ENCODE results near the gene APIP. TPM values are rescaled to one million over a fixed set of nuclear protein-coding genes. Genes with fewer than 3 reads are reported as not detected.

The APIP gene
- total and polyA plus RNA-seq, 2 donors from 2014 or later: 26.5 to 53.6 TPM

DNA sequence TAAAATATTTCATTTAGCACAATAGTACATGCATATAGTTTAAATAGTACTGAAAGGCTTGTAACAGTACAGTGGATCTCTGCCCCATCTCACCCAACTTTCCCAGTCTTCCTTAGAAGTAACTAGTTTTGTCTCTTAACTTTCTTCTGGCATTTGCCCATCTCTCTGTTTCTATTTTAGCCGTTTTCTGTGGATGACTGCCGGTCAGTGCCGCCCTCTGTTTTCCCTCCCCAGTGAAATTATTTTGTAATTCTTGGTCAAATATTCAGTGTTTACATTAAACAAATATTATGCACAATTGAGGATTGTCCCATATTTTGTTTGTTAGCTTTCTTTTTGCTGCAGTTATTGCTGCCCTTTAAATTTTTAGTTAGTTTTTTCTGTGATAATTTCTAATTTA is 8.5 kb upstream of the APIP start:
- DNase-seq (no peak), FAIRE-seq (no peak)
- Histone ChIP-seq H3K9me3 (ENCODE audit: control insufficient read depth in 2 of 3, insufficient read depth in 1 of 3, low read length in 3 of 3) (no peaks in the 10 kb centered on the region), H3K27me3 (ENCODE audit: control insufficient read depth, insufficient read depth, low read length) (no peaks in the 10 kb centered on the region), H3K9ac (ENCODE audit: low read length in 3 of 3) (no peak overlapping the region), H3K36me3 (ENCODE audit: control insufficient read depth in 2 of 3, insufficient read depth in 3 of 3, low read length in 3 of 3) (no peaks in the 10 kb centered on the region), H3K4me3 (ENCODE audit: low read length in 3 of 3) (no peak overlapping the region), H3K27ac (ENCODE audit: low read depth in 2 of 2, low read length in 2 of 2) (no peak overlapping the region), H3K4me1 (ENCODE audit: control insufficient read depth in 2 of 3, insufficient read depth in 2 of 3, low read depth in 1 of 3, low read length in 3 of 3) (peaks cover 0 to 14% (median 0%) of the 10 kb centered on the region in 3 donors)
- TF ChIP-seq, protein P1, sequence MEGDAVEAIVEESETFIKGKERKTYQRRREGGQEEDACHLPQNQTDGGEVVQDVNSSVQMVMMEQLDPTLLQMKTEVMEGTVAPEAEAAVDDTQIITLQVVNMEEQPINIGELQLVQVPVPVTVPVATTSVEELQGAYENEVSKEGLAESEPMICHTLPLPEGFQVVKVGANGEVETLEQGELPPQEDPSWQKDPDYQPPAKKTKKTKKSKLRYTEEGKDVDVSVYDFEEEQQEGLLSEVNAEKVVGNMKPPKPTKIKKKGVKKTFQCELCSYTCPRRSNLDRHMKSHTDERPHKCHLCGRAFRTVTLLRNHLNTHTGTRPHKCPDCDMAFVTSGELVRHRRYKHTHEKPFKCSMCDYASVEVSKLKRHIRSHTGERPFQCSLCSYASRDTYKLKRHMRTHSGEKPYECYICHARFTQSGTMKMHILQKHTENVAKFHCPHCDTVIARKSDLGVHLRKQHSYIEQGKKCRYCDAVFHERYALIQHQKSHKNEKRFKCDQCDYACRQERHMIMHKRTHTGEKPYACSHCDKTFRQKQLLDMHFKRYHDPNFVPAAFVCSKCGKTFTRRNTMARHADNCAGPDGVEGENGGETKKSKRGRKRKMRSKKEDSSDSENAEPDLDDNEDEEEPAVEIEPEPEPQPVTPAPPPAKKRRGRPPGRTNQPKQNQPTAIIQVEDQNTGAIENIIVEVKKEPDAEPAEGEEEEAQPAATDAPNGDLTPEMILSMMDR (IDR thresholded peaks at IDR 0.05; ENCODE audit: borderline replicate concordance, extremely low read depth, insufficient read depth): no peak
- intact Hi-C loops (cut with DNase I): loop anchor here (10.0 kb wide), 1 partner anchor 470 kb away; no protein-coding TSS in a partner anchor

DNA sequence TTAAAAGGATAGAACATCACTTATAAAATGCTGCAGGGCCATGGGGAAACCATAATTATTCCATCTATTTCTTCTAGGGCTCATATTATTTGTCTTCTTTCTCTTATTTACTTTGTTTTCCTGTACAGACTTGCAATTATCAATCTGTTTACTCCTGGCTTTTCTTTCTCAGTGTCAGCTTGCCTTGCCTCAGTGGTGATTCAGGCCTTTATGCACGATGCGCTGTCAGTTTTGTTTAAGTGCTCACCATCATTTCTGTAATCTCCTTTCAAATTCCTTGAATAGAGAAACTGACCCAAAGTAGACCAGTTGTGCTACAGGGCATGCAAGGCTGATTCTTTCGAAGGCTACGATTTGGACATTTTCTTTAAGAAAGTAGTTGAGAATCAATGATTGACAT is 5.0 kb upstream of the APIP start:
- H3K4me1 ChIP-seq (ENCODE audit: control insufficient read depth in 2 of 3, insufficient read depth in 2 of 3, low read depth in 1 of 3, low read length in 3 of 3): peaks cover 0 to 6% (median under 1%) of the 10 kb centered on the region in 3 donors
- DNase-seq: no peak
- no peak overlapping the region for H3K9ac ChIP-seq (ENCODE audit: low read length in 3 of 3)
- no peak for FAIRE-seq
- intact Hi-C loops (cut with DNase I): loop anchor here (10.0 kb wide), 1 partner anchor 474 kb away; no protein-coding TSS in a partner anchor
- TF ChIP-seq, protein P1 (IDR thresholded peaks at IDR 0.05; ENCODE audit: borderline replicate concordance, extremely low read depth, insufficient read depth): no peak
- no peak overlapping the region for H3K27ac ChIP-seq (ENCODE audit: low read depth in 2 of 2, low read length in 2 of 2)
- H3K27me3 ChIP-seq (ENCODE audit: control insufficient read depth, insufficient read depth, low read length): no peaks in the 10 kb centered on the region
- no peaks in the 10 kb centered on the region for H3K36me3 ChIP-seq (ENCODE audit: control insufficient read depth in 2 of 3, insufficient read depth in 3 of 3, low read length in 3 of 3)
- no peaks in the 10 kb centered on the region for H3K9me3 ChIP-seq (ENCODE audit: control insufficient read depth in 2 of 3, insufficient read depth in 1 of 3, low read length in 3 of 3)
- H3K4me3 ChIP-seq (ENCODE audit: low read length in 3 of 3): no peak overlapping the region

DNA sequence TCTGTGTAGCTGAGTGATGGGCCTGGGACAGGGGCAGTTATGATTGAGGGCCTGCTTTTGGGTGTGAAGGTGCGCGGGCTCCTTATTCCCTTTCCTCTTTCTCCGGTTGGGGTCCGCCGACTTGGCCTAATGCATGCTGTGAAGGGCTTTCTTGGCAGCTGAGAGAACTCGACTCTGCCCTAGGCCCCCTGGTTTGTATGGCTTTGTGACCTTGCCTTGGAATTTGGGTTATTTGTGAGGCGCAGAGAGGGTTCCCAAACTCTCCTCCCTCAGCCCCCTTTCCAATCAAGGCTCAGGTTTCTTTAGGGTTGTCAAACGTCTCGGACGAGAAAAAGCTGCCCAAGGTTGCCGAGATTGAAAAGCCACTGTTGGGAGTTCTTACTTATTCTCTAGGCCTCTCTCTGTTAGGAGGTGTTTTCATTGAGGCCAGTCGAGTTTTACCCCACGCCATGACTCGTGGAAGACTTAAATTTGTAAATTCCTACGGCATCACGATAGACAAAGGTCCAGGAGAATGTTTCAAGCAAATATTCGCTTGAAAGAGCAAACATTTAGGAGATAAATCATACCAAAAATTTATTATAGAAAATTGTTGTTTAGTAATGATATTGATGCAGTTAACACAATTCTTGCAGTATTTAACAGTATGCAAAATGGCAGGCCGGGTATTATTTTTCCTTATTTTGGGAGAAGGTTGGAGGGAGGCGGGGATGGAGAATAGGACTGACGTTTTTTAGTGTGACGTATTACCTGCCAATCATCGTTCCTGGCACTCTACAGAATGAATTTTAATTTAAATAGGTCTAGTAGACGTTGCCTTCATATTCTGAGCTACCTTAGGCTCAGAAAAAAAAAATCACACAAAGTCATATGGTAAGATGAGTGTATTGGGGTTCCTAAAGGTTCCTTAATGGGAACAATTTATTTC is 928 bp upstream of the APIP start:
- TF ChIP-seq, protein P1 (IDR thresholded peaks at IDR 0.05; ENCODE audit: borderline replicate concordance, extremely low read depth, insufficient read depth): no peak
- H3K27ac ChIP-seq (ENCODE audit: low read depth in 2 of 2, low read length in 2 of 2): peak overlapping the region; percentile 96 to 98
- peak overlapping the region; percentile 82 to 92 (median 88) for H3K4me3 ChIP-seq (ENCODE audit: low read length in 3 of 3)
- DNase-seq: peak in 1 of 5 donors; percentile 68
- H3K9me3 ChIP-seq (ENCODE audit: control insufficient read depth in 2 of 3, insufficient read depth in 1 of 3, low read length in 3 of 3): no peaks in the 10 kb centered on the region
- peaks cover 0 to 6% (median 0%) of the 10 kb centered on the region in 3 donors for H3K4me1 ChIP-seq (ENCODE audit: control insufficient read depth in 2 of 3, insufficient read depth in 2 of 3, low read depth in 1 of 3, low read length in 3 of 3)
- no peaks in the 10 kb centered on the region for H3K36me3 ChIP-seq (ENCODE audit: control insufficient read depth in 2 of 3, insufficient read depth in 3 of 3, low read length in 3 of 3)
- H3K9ac ChIP-seq (ENCODE audit: low read length in 3 of 3): peak overlapping the region; percentile 83 to 94 (median 93)
- intact Hi-C loops (cut with DNase I): no loop called here
- H3K27me3 ChIP-seq (ENCODE audit: control insufficient read depth, insufficient read depth, low read length): no peaks in the 10 kb centered on the region
- no peak for FAIRE-seq
